Right cardiac atrium (tissue), 5 donors: Measurements from ENCODE around the gene TJAP1. TPM values are rescaled to one million over a fixed set of nuclear protein-coding genes. Genes with fewer than 3 reads are reported as not detected.

Source experiments
- ATAC-seq, 2 donors: fragments of 200-7000 bp; cut with Tn5 transposase; one replicate each; pipeline versions ENCODE4 v1.8.0 to v1.9.1; 2020; ENCODE audit warnings: moderate library complexity in 2 of 2, mild to moderate bottlenecking in 1 of 2
- DNase-seq, 3 donors: peaks; one replicate each; pipeline ENCODE4 v3.0.0-alpha.2; 2020
- H3K27ac ChIP-seq: one replicate; pipeline ENCODE4 v1.5.1; 2013; ENCODE audit warnings: mild to moderate bottlenecking, low read length, control low read depth, moderate library complexity
- H3K27me3 ChIP-seq: one replicate; pipeline ENCODE4 v1.6.1; 2013; ENCODE audit not compliant: control insufficient read depth, insufficient read depth
- H3K4me1 ChIP-seq: one replicate; pipeline ENCODE4 v1.6.1; 2013; ENCODE audit warnings: low read length; ENCODE audit not compliant: control insufficient read depth, insufficient read depth
- H3K4me3 ChIP-seq: one replicate; pipeline ENCODE4 v1.5.1; 2013; ENCODE audit warnings: low read length, control low read depth
- H3K9me3 ChIP-seq: one replicate; pipeline ENCODE4 v1.6.1; 2013; ENCODE audit warnings: low read length; ENCODE audit not compliant: control insufficient read depth
- WGBS: extraction: QIAGEN DNeasy Blood & Tissue Kit; methylation state at CpG from one replicate; pipeline ENCODE4 v1.1.7; 2013; 5-methylcytosine and 5-hydroxymethylcytosine counted together
- intact Hi-C, 4 donors: fragments of 100-400 bp; cut with DNase I; formaldehyde crosslinking; loops; one replicate each; pipeline versions ENCODE4 v1.11.0 to v1.14.0; 2022 to 2023
- polyA plus RNA-seq: library from polyadenylated mRNA; stranded (reverse); fragments of 200-250 nt; gene quantifications from one replicate; pipeline ENCODE4 v1.2.3, GENCODE V29; 2013
- total RNA-seq, 4 donors: library from RNA; stranded (reverse); fragmentation: NEBNext Ultra II Directional; extraction: Animal tissue kit (Norgen Biotek cat#: 25700); gene quantifications; one replicate each; pipeline ENCODE4 v1.2.1, GENCODE V29; 2021
- donor health status: healthy with polysubstance abuse.
- donor health status: DM: no; HTN: yes; CAD: no.
- donor health status: DM: no; HTN: no; CAD: no.
- donor health status: DM: no; HTN: yes; CAD: no; lungs with severe emphysema.
- donor health status: DM: yes; HTN: yes; CAD: no.

Gene TJAP1
- total and polyA plus RNA-seq, 5 donors: 15.5 to 23.9 (median 19.9) TPM

DNA sequence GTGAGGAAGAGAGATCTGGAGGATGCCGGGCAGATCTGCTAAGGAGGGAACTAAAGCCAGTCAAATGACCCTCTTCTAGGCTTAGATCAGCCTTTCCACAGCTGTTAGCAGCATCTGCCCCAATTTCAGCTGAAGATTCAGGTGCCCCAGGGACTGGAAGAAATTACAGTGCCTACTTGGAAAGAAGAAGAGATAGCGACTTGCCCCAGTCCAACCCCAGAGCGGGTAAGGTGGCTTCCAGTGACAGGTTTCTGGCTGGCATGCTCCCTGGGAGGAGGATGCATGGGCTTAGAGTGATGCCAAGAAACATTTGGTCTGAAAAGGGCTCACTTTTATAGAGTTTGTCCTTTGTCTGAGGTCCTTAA is 620 bp downstream of the TJAP1 start:
- H3K4me1 ChIP-seq: peaks cover 9% of the 10 kb centered on the region
- WGBS: 21% methylated on average over 3 of the region's 3 CpGs
- H3K9me3 ChIP-seq: no peaks in the 10 kb centered on the region
- ATAC-seq: peak in 1 of 2 donors; percentile 4
- no peak overlapping the region for H3K27ac ChIP-seq
- no peaks in the 10 kb centered on the region for H3K27me3 ChIP-seq
- intact Hi-C loops: no loop called here
- DNase-seq: no peak
- H3K4me3 ChIP-seq: peak overlapping the region; percentile 88

DNA sequence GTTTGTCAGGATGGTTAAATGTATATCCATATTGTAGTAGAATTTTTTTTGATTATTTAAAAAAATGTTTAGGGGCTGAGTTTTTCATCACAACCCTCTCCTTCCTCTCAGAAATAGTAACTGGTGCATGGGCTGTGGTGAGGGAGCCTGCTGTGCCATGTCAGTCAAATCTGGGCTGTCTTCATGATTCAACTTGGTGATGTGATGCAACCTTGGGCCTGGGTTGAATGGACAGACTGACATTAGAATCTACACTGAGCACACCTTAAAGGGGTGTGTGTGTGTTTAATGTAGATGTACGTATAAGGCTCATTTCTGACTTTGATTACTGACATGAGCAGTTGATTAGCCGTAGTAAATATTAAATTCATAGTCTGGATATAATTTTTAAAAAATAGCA is 3.7 kb downstream of the TJAP1 start:
- no peak overlapping the region for H3K27ac ChIP-seq

DNA sequence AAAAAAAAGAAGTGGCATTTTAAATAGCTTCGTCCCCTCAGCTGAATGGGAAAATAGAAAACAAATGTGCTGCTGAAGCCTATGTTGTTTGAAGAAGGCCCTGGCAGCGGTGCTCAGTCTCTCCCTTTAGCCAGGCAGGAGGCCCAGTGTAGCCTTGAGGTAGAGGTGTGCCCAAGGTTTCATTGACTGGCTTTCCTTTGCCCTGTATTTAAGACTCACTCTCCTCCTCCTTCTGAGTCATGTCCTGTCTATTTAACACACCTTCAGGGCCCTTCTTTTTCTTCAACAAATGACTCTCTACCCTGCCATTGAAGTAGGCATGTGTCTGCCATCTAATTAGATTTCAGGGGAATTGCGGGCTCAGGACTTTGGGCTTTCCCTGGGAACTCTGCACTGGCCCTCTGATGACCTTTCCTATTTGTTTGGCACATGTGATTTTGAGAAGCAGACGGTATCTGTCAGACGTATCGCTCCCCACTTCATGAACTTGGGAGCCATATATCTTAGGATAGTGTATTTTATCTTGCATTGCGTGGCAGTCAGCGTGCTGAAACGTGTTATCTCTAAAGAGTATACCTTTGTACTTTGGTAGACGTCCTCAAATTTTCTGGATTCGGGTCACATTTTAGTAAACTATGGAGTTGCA is 4.3 kb downstream of the TJAP1 start:
- H3K9me3 ChIP-seq: no peaks in the 10 kb centered on the region
- no peak for DNase-seq
- no peaks in the 10 kb centered on the region for H3K27me3 ChIP-seq
- no peak overlapping the region for H3K27ac ChIP-seq
- 75% methylated on average over 11 of the region's 11 CpGs for WGBS
- ATAC-seq: no peak
- peaks cover 9% of the 10 kb centered on the region for H3K4me1 ChIP-seq
- H3K4me3 ChIP-seq: no peak overlapping the region
- intact Hi-C loops: no loop called here

More for the DNA sequence above, 3.7 kb downstream of the TJAP1 start:
- DNase-seq: no peak
- ATAC-seq: no peak
- Histone ChIP-seq H3K4me3 (no peak overlapping the region), H3K9me3 (no peaks in the 10 kb centered on the region), H3K27me3 (no peaks in the 10 kb centered on the region), H3K4me1 (peaks cover 9% of the 10 kb centered on the region)
- intact Hi-C loops: no loop called here
- 88% methylated on average over 2 of the region's 2 CpGs for WGBS

DNA sequence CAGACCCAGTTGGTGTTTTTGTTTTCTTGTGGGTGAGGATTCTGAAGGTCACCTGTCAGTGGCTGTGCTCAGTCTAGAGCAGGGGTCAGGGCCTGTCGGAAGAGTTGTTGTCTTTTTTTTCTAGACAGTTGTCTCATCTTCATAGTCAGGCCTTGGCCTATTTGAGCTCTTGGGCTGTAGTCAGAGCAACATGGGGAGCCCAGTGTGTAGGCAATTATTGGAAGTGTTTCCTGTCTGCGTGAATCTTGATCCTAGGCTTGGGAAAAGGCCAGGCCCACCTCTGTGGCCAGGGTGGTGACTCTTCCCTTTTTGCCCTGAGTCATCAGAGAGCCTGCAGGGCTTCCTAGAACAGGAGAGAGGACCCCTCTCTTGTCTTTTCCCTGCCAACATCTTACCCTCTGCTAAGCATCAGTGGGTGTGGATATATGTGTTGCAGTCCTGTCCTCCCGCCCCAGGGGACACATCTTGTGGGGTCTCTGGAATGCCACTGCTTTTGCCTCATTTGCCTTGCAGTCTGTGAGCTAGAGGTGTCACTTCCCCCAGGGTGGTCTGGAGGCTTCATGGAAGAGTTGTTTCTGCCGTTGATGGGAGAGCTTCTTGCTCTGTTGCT is 11.4 kb downstream of the TJAP1 start:
- no peak overlapping the region for H3K27ac ChIP-seq
- DNase-seq: peak in 1 of 3 donors; percentile 7
- H3K9me3 ChIP-seq: no peaks in the 10 kb centered on the region
- WGBS: 56% methylated on average over 4 of the region's 4 CpGs
- no peak overlapping the region for H3K4me3 ChIP-seq
- no peaks in the 10 kb centered on the region for H3K27me3 ChIP-seq
- intact Hi-C loops: no loop called here
- ATAC-seq: no peak
- peaks cover 18% of the 10 kb centered on the region for H3K4me1 ChIP-seq

DNA sequence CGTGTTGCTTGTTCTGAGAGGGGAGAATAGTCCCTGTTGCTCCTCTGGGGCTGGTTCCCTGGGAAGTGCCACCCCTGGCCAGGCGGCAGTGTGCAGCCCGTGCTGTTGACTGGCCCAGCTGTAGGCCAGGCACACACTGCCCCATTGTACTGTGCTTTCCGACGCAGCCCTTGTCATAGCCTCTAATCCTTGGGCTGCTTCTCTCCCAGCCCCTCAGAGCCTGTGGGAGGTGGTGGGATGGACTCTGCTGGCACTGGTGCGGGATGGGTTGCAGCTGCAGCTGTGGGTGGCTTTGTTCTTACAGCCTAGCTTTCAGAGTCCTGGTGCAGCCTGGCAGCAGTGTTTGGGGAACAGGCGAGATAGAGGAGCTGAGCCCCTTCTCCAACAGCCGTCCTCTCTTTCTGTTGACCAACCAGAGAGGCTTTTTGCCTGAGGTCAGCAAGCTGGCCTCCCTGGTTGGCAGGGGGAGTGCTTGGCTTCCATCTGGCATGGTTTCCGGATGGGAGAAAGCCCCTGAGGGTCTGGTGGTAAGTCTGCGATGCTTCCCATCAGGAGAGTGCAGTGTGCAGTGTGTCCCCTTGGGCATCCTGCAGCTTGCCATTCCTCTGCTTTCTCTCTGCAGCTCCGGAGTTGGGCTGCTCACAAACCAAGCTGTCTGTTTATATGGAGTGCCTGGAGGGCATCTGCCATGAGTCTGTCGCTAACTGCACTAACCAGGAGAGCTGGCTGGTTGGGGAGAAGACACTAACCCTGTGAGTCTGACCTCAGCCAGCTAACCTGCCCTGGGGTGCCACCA is 12.1 kb downstream of the TJAP1 start:
- H3K9me3 ChIP-seq: no peaks in the 10 kb centered on the region
- no peak overlapping the region for H3K27ac ChIP-seq
- ATAC-seq (peak in 1 of 2 donors; percentile 18), DNase-seq (peak in 1 of 3 donors; percentile 51)
- H3K27me3 ChIP-seq: no peaks in the 10 kb centered on the region
- H3K4me1 ChIP-seq: peaks cover 18% of the 10 kb centered on the region
- 69% methylated on average over 12 of the region's 12 CpGs for WGBS
- intact Hi-C loops: no loop called here
- H3K4me3 ChIP-seq: no peak overlapping the region

- intact Hi-C loops: no loop called here
- Histone ChIP-seq H3K9me3 (no peaks in the 10 kb centered on the region), H3K27me3 (no peaks in the 10 kb centered on the region), H3K4me1 (peaks cover 19% of the 10 kb centered on the region), H3K4me3 (no peak overlapping the region), H3K27ac (no peak overlapping the region)
- DNase-seq (peak in 1 of 3 donors; percentile 54), ATAC-seq (no peak)
- WGBS: 48% methylated on average over 6 of the region's 6 CpGs
Observed at GRCh38 chr6:43490523-43490939, 13.2 kb downstream of the TJAP1 start.

DNA sequence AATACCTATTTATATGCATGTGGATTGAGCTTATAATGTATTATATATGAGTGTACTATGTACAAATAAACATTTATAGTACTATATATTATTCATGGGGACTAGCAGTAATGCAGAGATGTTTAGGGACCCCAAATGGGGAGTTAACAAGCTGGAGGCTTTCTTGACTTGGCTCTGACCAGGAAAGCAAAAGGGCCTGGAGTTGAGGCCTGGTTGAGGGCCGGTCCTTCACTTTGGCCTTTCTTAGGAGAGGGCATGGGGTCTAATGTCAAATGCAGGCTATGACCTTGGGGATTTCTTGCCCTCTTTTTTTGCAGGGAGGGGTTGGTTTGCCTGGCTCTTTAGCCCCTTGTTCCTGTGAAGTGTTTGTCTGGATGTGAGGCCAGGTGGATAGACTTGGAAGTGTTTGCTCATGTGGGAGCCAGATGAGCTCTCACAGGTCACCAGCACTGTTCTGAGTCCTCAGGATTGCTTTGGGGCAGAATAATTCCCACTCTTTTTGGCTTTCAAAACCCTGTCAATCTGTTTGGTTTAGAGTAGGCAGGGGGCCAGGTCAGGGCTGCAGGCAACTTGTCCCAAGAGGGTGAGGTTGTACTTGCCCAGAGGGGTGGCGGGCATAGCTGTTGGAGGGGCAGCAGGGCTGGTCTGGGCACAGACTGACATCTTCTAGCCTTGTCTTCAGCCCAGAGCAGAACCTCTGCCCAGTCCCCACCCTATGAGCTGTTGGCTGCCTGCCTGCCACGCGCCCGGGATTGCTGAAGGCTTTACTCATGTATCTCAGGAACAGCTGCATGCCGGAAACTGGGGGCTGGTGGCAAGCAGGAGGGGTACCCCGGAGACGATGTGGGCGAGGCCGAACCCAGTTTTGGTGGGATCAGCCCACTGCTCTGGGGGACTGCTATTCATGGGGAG is 14.6 kb downstream of the TJAP1 start:
- peak; percentile 82 to 84 for ATAC-seq
- H3K9me3 ChIP-seq: no peaks in the 10 kb centered on the region
- H3K4me3 ChIP-seq: no peak overlapping the region
- peak; percentile 87 to 94 (median 93) for DNase-seq
- WGBS: 19% methylated on average over 10 of the region's 10 CpGs
- peak overlapping the region; percentile 58 for H3K27ac ChIP-seq
- H3K27me3 ChIP-seq: no peaks in the 10 kb centered on the region
- peaks cover 22% of the 10 kb centered on the region for H3K4me1 ChIP-seq
- intact Hi-C loops: no loop called here

- Histone ChIP-seq H3K4me3 (no peak overlapping the region), H3K9me3 (no peaks in the 10 kb centered on the region), H3K4me1 (peaks cover 22% of the 10 kb centered on the region), H3K27ac (no peak overlapping the region), H3K27me3 (no peaks in the 10 kb centered on the region)
- intact Hi-C loops: no loop called here
- 49% methylated on average over 3 of the region's 3 CpGs for WGBS
- ATAC-seq (no peak), DNase-seq (no peak)
Observed at GRCh38 chr6:43492673-43493072, 15.3 kb downstream of the TJAP1 start.

DNA sequence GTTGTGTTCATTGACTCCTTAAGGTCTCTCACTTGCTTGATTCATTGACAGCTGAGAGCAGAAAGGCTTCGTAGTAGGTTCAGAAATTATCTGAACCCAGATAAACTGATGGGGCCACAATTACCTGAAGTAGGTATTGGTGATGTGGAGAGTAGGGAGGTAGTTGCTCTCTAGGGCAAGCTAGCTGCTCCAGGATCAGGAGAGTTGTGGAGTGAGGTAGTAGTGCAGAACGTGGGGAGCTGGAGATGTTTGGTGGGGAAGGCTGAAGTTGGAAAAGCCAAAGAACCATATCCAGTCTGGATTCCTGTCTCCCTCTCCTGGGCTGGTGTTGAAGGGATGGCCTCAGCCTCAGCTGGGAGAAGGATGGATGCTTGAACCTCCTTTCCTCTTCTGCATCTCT is 15.9 kb downstream of the TJAP1 start:
- DNase-seq: no peak
- 88% methylated on average over 2 of the region's 2 CpGs for WGBS

DNA sequence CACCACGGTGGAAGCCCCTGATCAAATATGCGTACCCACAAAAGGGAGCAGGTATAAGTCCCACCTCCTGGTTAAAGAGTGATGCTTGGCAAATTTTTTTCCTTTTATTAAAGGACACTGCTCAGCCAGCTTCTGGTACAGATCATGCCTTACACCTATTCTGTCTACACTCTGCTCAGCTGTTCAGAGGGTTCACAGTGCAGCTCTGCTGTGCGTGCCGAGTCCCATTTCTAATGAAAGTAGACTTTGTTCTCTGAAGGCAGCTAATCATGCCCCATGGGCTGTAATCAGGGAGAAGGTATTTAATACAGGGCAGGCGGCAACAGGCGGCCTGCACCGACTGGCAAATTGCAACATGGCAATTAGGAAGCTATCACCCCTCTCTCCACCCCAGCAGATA is 16.5 kb downstream of the TJAP1 start:
- Histone ChIP-seq H3K4me1 (peaks cover 22% of the 10 kb centered on the region), H3K27ac (no peak overlapping the region), H3K4me3 (no peak overlapping the region), H3K27me3 (no peaks in the 10 kb centered on the region), H3K9me3 (no peaks in the 10 kb centered on the region)
- intact Hi-C loops: no loop called here
- WGBS: 89% methylated on average over 7 of the region's 7 CpGs
- ATAC-seq: no peak
- DNase-seq: no peak

More for the DNA sequence above, 15.9 kb downstream of the TJAP1 start:
- Histone ChIP-seq H3K27me3 (no peaks in the 10 kb centered on the region), H3K9me3 (no peaks in the 10 kb centered on the region), H3K27ac (no peak overlapping the region), H3K4me3 (no peak overlapping the region), H3K4me1 (peaks cover 22% of the 10 kb centered on the region)
- no peak for ATAC-seq
- intact Hi-C loops: no loop called here
